GM19463 (cell line): ENCODE results near the gene PRAMEF26.
"Not testable (repeated sequence)": the region's sequence is repeated elsewhere in the genome, so short reads cannot be mapped to it uniquely, and the experiment has no call there.

Experiments used
- ATAC-seq: cut with Tn5 transposase; IDR thresholded peaks from one replicate; pipeline ENCODE4 v1.9.1; 2021; ENCODE audit warnings: mild to moderate bottlenecking, moderate library complexity; ENCODE audit not compliant: unreplicated experiment

The PRAMEF26 gene

DNA sequence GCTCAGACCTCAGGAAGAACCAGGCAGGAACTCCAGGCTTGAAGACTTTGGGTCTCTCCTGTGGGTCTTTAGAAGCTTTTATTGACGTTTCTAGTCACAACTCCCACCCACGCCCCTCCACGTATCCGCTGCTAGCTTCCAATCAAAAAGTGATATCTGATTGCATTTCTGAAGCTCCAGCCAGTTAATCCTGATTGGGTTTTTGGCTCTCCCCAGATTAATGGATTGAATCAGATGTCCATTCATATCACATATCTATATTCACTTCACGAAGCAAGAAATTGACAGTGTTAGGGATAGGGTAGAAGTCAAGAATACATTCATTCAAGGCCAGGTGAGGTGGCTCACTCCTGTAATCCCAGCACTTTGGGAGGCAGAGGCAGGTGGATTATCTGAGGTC lies at the start of gene PRAMEF26:
TSS of gene PRAMEF26 (minus strand) at position 101 of the 400 bp plus-strand sequence. CDS start 2,914 bp downstream, outside the sequence.
- not testable (repeated sequence) for ATAC-seq

- not testable (repeated sequence) for ATAC-seq
Measured at GRCh38 chr1:13201309-13201708, 45.5 kb upstream of the PRAMEF26 start, which contains the start of gene PRAMEF13. PRAMEF13 (minus strand) TSS chr1:13201409; CDS start chr1:13199589, 1,820 bp downstream.

GRCh38 chr1:13171548-13171947 lies 15.7 kb upstream of the PRAMEF26 start, which contains the start of gene PRAMEF9:
PRAMEF9 (plus strand) TSS chr1:13171848; CDS start chr1:13175281, 3,433 bp downstream.
- not testable (repeated sequence) for ATAC-seq

- not testable (repeated sequence) for ATAC-seq
Measured at GRCh38 chr1:13165531-13165930, 9.7 kb upstream of the PRAMEF26 start, which contains the start of gene HNRNPCL4. HNRNPCL4 (minus strand) TSS chr1:13165631; CDS start chr1:13165467, 164 bp downstream.

- ATAC-seq: not testable (repeated sequence)
Measured at GRCh38 chr1:13116754-13117153, 39.1 kb downstream of the PRAMEF26 start, which contains the start of gene HNRNPCL2. HNRNPCL2 (minus strand) TSS chr1:13116854; CDS start chr1:13116400, 454 bp downstream.
